HepG2 (cell line): ENCODE measurements around the gene NEK6. TPM values are rescaled to one million over a fixed set of nuclear protein-coding genes. Genes with fewer than 3 reads are reported as not detected.

Experiments
- CHD2 ChIP-seq: IDR thresholded peaks from 2 replicates; pipeline ENCODE4 v1.6.1; 2011; ENCODE audit warnings: low read depth, low read length, improper control_type of control experiment
- CSRNP2 ChIP-seq: sonication (generic); formaldehyde crosslinking; conservative IDR thresholded peaks from 2 replicates; pipeline ENCODE4 v1.8.0; 2022; ENCODE audit warnings: low read depth, missing genetic modification reagents
- FOXP4 ChIP-seq: sonication (generic); formaldehyde crosslinking; IDR thresholded peaks from 2 replicates; pipeline ENCODE4 v1.4.0; 2020; ENCODE audit warnings: missing genetic modification reagents
- GLI4 ChIP-seq: sonication (generic); formaldehyde crosslinking; IDR thresholded peaks from 2 replicates; pipeline ENCODE4 v1.5.1; 2020; ENCODE audit warnings: missing genetic modification reagents, mild to moderate bottlenecking, moderate library complexity, borderline replicate concordance
- HNRNPK ChIP-seq: fragments of 200-400 bp; formaldehyde crosslinking; IDR thresholded peaks from 2 replicates; pipeline ENCODE4 v1.6.1; 2018; ENCODE audit warnings: low read length, low read depth, moderate library complexity, mild to moderate bottlenecking; ENCODE audit not compliant: poor library complexity, severe bottlenecking
- KDM1A ChIP-seq: IDR thresholded peaks from 2 replicates; pipeline ENCODE4 v1.6.1; 2016; ENCODE audit warnings: missing compliant biosample characterization
- MAFK ChIP-seq, 2 experiments: IDR thresholded peaks in 1 of 2; conservative IDR thresholded peaks in 1 of 2; 2 replicates each; pipeline ENCODE4 v1.6.1; 2011; ENCODE audit warnings: improper control_type of control experiment in 2 of 2, low read length in 2 of 2
- MYC ChIP-seq: sonication (generic); formaldehyde crosslinking; IDR thresholded peaks from 2 replicates; pipeline ENCODE4 v1.9.0; 2021; ENCODE audit warnings: missing genetic modification reagents, borderline replicate concordance
- SAFB2 ChIP-seq: sonication (generic); formaldehyde crosslinking; IDR thresholded peaks from 2 replicates; pipeline ENCODE4 v1.5.1; 2020; ENCODE audit warnings: missing genetic modification reagents, low read depth, mild to moderate bottlenecking, borderline replicate concordance
- SAP130 ChIP-seq: IDR thresholded peaks from 2 replicates; pipeline ENCODE4 v1.6.1; 2016; ENCODE audit warnings: low read depth
- SPEN ChIP-seq: sonication (generic); formaldehyde crosslinking; IDR thresholded peaks from 2 replicates; pipeline ENCODE4 v1.5.1; 2020; ENCODE audit warnings: low read depth, mild to moderate bottlenecking, missing genetic modification reagents
- STAT6 ChIP-seq: sonication (generic); formaldehyde crosslinking; IDR thresholded peaks from 2 replicates; pipeline ENCODE4 v1.4.0; 2020; ENCODE audit warnings: missing genetic modification reagents, mild to moderate bottlenecking, borderline replicate concordance
- TARDBP ChIP-seq: sonication (generic); formaldehyde crosslinking; IDR thresholded peaks from 2 replicates; pipeline ENCODE4 v1.8.0; 2022; ENCODE audit warnings: mild to moderate bottlenecking, missing genetic modification reagents
- ZBTB20 ChIP-seq: sonication (generic); formaldehyde crosslinking; IDR thresholded peaks from 2 replicates; pipeline ENCODE4 v1.8.1; 2023; ENCODE audit warnings: missing genetic modification reagents, low read depth, mild to moderate bottlenecking, borderline replicate concordance
- ZBTB21 ChIP-seq: sonication (generic); formaldehyde crosslinking; IDR thresholded peaks from 2 replicates; pipeline ENCODE4 v1.4.0; 2020; ENCODE audit warnings: missing genetic modification reagents
- ZBTB49 ChIP-seq: sonication (generic); formaldehyde crosslinking; IDR thresholded peaks from 2 replicates; pipeline ENCODE4 v1.4.0; 2020; ENCODE audit warnings: missing genetic modification reagents, borderline replicate concordance
- ZBTB8A ChIP-seq: sonication (generic); formaldehyde crosslinking; IDR thresholded peaks from 2 replicates; pipeline ENCODE4 v1.4.0; 2020; ENCODE audit warnings: mild to moderate bottlenecking, low read depth, missing genetic modification reagents, borderline replicate concordance
- ZMYM4 ChIP-seq: sonication (generic); formaldehyde crosslinking; IDR thresholded peaks from 2 replicates; pipeline ENCODE4 v1.8.1; 2023; ENCODE audit warnings: mild to moderate bottlenecking, missing genetic modification reagents
- ZNF343 ChIP-seq: sonication (generic); formaldehyde crosslinking; IDR thresholded peaks from 2 replicates; pipeline ENCODE4 v1.4.0; 2020; ENCODE audit warnings: mild to moderate bottlenecking, missing genetic modification reagents
- ZNF564 ChIP-seq: sonication (generic); formaldehyde crosslinking; IDR thresholded peaks from 2 replicates; pipeline ENCODE4 v1.8.1; 2023; ENCODE audit warnings: mild to moderate bottlenecking, missing genetic modification reagents
- ZNF577 ChIP-seq: sonication (generic); formaldehyde crosslinking; IDR thresholded peaks from 2 replicates; pipeline ENCODE4 v1.4.0; 2020; ENCODE audit warnings: mild to moderate bottlenecking, low read depth, missing genetic modification reagents, borderline replicate concordance
- ZSCAN21 ChIP-seq: sonication (generic); formaldehyde crosslinking; IDR thresholded peaks from 2 replicates; pipeline ENCODE4 v1.8.0; 2022; ENCODE audit warnings: mild to moderate bottlenecking, missing genetic modification reagents, moderate library complexity, borderline replicate concordance
- polyA plus RNA-seq, 8 experiments: library from polyadenylated mRNA; depleted of rRNA in 3 of 8; stranded (reverse) in 7 of 8; unstranded in 1 of 8; fragments of >200 nt; fragmentation: Illumina TruSeq in 4 of 8; extraction: Trizol in 4 of 8; gene quantifications; 2 replicates each; pipeline versions ENCODE4 v1.2.1 to v1.2.3, GENCODE V29; 2011 to 2016; ENCODE audit warnings: low read depth in 4 of 8, missing spikeins in 1 of 8, mixed read lengths in 1 of 8; ENCODE audit not compliant: insufficient read depth in 1 of 8
- total RNA-seq, 5 experiments: library from RNA; depleted of rRNA; stranded (reverse); fragments of >200 nt; fragmentation: Illumina TruSeq; extraction: Trizol; gene quantifications; 2 replicates each; pipeline ENCODE4 v1.2.3, GENCODE V29; 2016; ENCODE audit warnings: low read depth in 1 of 5

The NEK6 gene
- total and polyA plus RNA-seq, 2 of the 13 experiments (the other 11 are each of a cell fraction or from before 2014, with no cell fraction given), result 30.4 to 119 TPM

- TF ChIP-seq ZBTB8A (CRISPR knock-in tag) (no peak), STAT6 (CRISPR knock-in tag) (no peak), ZNF343 (no peak), ZNF577 (CRISPR knock-in tag) (no peak), TARDBP (CRISPR knock-in tag) (peak; percentile 92), FOXP4 (CRISPR knock-in tag) (peak; percentile 98), HNRNPK (no peak), ZBTB21 (CRISPR knock-in tag) (peak; percentile 21; the same call in 1 of the 2 replicates), ZMYM4 (CRISPR knock-in tag) (peak; percentile 73; the same call in 1 of the 2 replicates), GLI4 (CRISPR knock-in tag) (no peak), SAFB2 (CRISPR knock-in tag) (no peak; the same call in 1 of the 2 replicates), MYC (CRISPR knock-in tag) (no peak), ZSCAN21 (no peak), KDM1A (CRISPR knock-in tag) (no peak), SAP130 (peak; percentile 89), ZBTB20 (CRISPR knock-in tag) (peak; percentile 79; the same call in 1 of the 2 replicates), MAFK (conservative IDR thresholded peaks at IDR 0.05 in 1 of 2, IDR thresholded peaks at IDR 0.05 in 1 of 2; ENCODE audit: low read length in 2 of 2) (peak; percentile 28 to 58), ZBTB49 (CRISPR knock-in tag) (no peak), SPEN (CRISPR knock-in tag) (peak; percentile 59; the same call in 1 of the 2 replicates), CSRNP2 (no peak), ZNF564 (CRISPR knock-in tag) (no peak), CHD2 (no peak)
These were observed 128.5 kb downstream of the NEK6 start (continued) for GRCh38 chr9:124386201-124386600.
